ENCODE data around the gene SCG5.
"Not testable (repeated sequence)": the region's sequence is repeated elsewhere in the genome, so short reads cannot be mapped to it uniquely, and the experiment has no call there.

SCG5 gene

DNA sequence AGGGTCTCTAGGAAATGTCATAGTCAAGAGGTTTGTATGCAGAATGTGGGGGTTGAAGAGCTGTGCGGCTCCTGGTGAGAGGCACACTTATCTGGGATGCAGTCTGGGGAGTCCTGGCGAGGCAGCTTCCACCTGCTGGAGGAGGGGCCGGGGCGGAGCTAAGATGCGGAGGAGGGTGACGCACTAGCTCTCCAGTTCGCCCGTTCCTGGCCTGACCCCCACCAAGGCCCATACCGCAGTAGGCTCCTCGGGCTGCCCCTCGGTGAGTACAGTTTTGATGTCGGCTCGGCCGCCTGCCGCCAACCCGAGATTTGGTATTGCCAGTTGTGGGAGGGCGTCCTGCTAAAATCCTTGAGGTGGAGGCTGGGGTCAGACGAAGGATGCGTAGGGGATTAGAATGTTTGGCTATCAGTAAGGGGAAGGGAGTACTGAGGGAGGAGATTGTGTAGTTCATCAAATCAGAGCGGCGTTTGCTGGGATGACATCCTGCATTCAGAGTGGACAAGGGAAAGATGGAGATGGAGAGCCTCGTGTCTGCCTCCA is at the start of gene SCG5:
Gene SCG5, plus strand, starts transcription at position 194 of the 543 bp plus-strand sequence. CDS start 1,883 bp downstream, outside the sequence.
- no peak within 1 kb of the TSS for H3K27ac ChIP-seq (ENCODE audit: low read length)
- H3K4me1 ChIP-seq (ENCODE audit: control insufficient read depth, insufficient read depth, low read length): no peaks in the 10 kb centered on the region; the same call in 1 of the 2 replicates
- no peaks in the 10 kb centered on the region for H3K27me3 ChIP-seq (ENCODE audit: control insufficient read depth, insufficient read depth, low read length)
- peaks cover 8% of the 10 kb centered on the region; the same call in 1 of the 2 replicates for H3K36me3 ChIP-seq (ENCODE audit: control insufficient read depth, insufficient read depth, low read length)
- no CpG with 5 or more reads among the region's 22 CpGs for WGBS (ENCODE audit: insufficient coverage, insufficient read length)
- H3K4me3 ChIP-seq (ENCODE audit: low read length): peak within 1 kb of the TSS; percentile 57; the same call in 1 of the 2 replicates
- no peaks in the 10 kb centered on the region for H3K9me3 ChIP-seq (ENCODE audit: control insufficient read depth, insufficient read depth, low read length)
- peak; percentile 63 for DNase-seq (ENCODE audit: low read depth, low spot score)

GRCh38 chr15:32593151-32593550 is 48.4 kb upstream of the SCG5 start, which contains the start of gene GOLGA8N:
TSS of gene GOLGA8N (plus strand) at chr15:32593456.
- H3K9me3 ChIP-seq (ENCODE audit: control insufficient read depth, insufficient read depth, low read length); H3K27me3 ChIP-seq (ENCODE audit: control insufficient read depth, insufficient read depth, low read length); H3K27ac ChIP-seq (ENCODE audit: low read length); DNase-seq (ENCODE audit: low read depth, low spot score); H3K4me3 ChIP-seq (ENCODE audit: low read length); H3K36me3 ChIP-seq (ENCODE audit: control insufficient read depth, insufficient read depth, low read length); H3K4me1 ChIP-seq (ENCODE audit: control insufficient read depth, insufficient read depth, low read length): not testable (repeated sequence)
- no CpG with 5 or more reads among the region's 8 CpGs for WGBS (ENCODE audit: insufficient coverage, insufficient read length)

DNA sequence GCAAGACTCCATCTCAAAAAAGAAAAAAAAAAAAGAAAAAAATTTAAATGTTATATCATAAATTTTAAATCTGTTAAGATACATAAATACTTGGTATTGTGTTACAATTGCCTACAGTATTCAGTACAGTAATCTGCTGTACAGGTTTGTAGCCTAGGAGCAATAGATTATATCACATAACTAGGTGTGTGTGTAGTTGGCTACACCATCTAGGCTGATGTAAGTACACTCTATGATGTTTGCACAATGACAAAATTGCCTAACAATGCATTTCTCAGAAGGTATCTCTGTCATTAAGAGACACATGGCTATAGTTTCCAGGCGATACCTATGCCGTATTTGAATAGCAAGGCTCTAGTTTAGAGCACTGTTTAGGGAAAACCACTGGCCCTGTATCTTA is 32.0 kb upstream of the SCG5 start:
- no CpG with 5 or more reads among the region's 2 CpGs for WGBS (ENCODE audit: insufficient coverage, insufficient read length)
- DNase-seq (ENCODE audit: low read depth, low spot score): not testable (repeated sequence)

GRCh38 chr15:32610719-32611118 is 30.8 kb upstream of the SCG5 start:
- not testable (repeated sequence) for H3K4me3 ChIP-seq (ENCODE audit: low read length); H3K9me3 ChIP-seq (ENCODE audit: control insufficient read depth, insufficient read depth, low read length); H3K36me3 ChIP-seq (ENCODE audit: control insufficient read depth, insufficient read depth, low read length); H3K27ac ChIP-seq (ENCODE audit: low read length); H3K27me3 ChIP-seq (ENCODE audit: control insufficient read depth, insufficient read depth, low read length); H3K4me1 ChIP-seq (ENCODE audit: control insufficient read depth, insufficient read depth, low read length); DNase-seq (ENCODE audit: low read depth, low spot score)
- no CpG with 5 or more reads among the region's 3 CpGs for WGBS (ENCODE audit: insufficient coverage, insufficient read length)

More for the DNA sequence above, 32.0 kb upstream of the SCG5 start:
- H3K36me3 ChIP-seq (ENCODE audit: control insufficient read depth, insufficient read depth, low read length); H3K27me3 ChIP-seq (ENCODE audit: control insufficient read depth, insufficient read depth, low read length); H3K27ac ChIP-seq (ENCODE audit: low read length); H3K9me3 ChIP-seq (ENCODE audit: control insufficient read depth, insufficient read depth, low read length); H3K4me3 ChIP-seq (ENCODE audit: low read length); H3K4me1 ChIP-seq (ENCODE audit: control insufficient read depth, insufficient read depth, low read length): not testable (repeated sequence)

DNA sequence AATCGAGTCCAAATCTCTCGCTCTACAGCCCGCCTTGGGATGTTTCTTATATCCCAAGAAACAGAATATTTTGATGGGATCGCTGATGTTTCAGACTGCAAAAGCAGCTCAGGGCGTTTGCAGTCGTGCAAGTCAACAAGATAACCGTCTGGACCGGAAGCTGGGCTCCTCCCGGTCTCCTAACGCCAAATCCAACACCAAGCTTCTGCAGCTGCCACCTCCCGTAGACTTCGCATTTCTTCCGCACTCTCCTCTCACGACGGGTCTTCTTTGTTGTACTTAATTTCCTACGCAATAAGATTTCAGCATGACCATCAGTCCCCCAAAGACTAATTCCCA is 26.8 kb upstream of the SCG5 start:
- DNase-seq (ENCODE audit: low read depth, low spot score); H3K4me1 ChIP-seq (ENCODE audit: control insufficient read depth, insufficient read depth, low read length); H3K27ac ChIP-seq (ENCODE audit: low read length); H3K27me3 ChIP-seq (ENCODE audit: control insufficient read depth, insufficient read depth, low read length); H3K9me3 ChIP-seq (ENCODE audit: control insufficient read depth, insufficient read depth, low read length); H3K36me3 ChIP-seq (ENCODE audit: control insufficient read depth, insufficient read depth, low read length): not testable (repeated sequence)
- H3K4me3 ChIP-seq (ENCODE audit: low read length): peak overlapping the region; percentile 51; the same call in 1 of the 2 replicates
- WGBS (ENCODE audit: insufficient coverage, insufficient read length): no CpG with 5 or more reads among the region's 16 CpGs

- H3K9me3 ChIP-seq (ENCODE audit: control insufficient read depth, insufficient read depth, low read length); H3K27ac ChIP-seq (ENCODE audit: low read length); H3K27me3 ChIP-seq (ENCODE audit: control insufficient read depth, insufficient read depth, low read length); H3K4me1 ChIP-seq (ENCODE audit: control insufficient read depth, insufficient read depth, low read length); H3K36me3 ChIP-seq (ENCODE audit: control insufficient read depth, insufficient read depth, low read length): not testable (repeated sequence)
- no CpG with 5 or more reads among the region's 43 CpGs for WGBS (ENCODE audit: insufficient coverage, insufficient read length)
- H3K4me3 ChIP-seq (ENCODE audit: low read length): peak within 1 kb of the TSS; percentile 61; the same call in 1 of the 2 replicates
- peak; percentile 47 for DNase-seq (ENCODE audit: low read depth, low spot score)
Measured at GRCh38 chr15:32615051-32615870, 26.2 kb upstream of the SCG5 start, which contains the start of gene ARHGAP11A. TSS of gene ARHGAP11A (plus strand) at chr15:32615504. CDS start at chr15:32616212, 708 bp downstream.

GRCh38 chr15:32615871-32616426 is 25.6 kb upstream of the SCG5 start:
- H3K27ac ChIP-seq (ENCODE audit: low read length); H3K9me3 ChIP-seq (ENCODE audit: control insufficient read depth, insufficient read depth, low read length); DNase-seq (ENCODE audit: low read depth, low spot score); H3K27me3 ChIP-seq (ENCODE audit: control insufficient read depth, insufficient read depth, low read length); H3K4me1 ChIP-seq (ENCODE audit: control insufficient read depth, insufficient read depth, low read length); H3K36me3 ChIP-seq (ENCODE audit: control insufficient read depth, insufficient read depth, low read length): not testable (repeated sequence)
- WGBS (ENCODE audit: insufficient coverage, insufficient read length): no CpG with 5 or more reads among the region's 24 CpGs
- H3K4me3 ChIP-seq (ENCODE audit: low read length): peak overlapping the region; percentile 61; the same call in 1 of the 2 replicates

GRCh38 chr15:32636410-32636809 is 5.1 kb upstream of the SCG5 start:
- H3K27ac ChIP-seq (ENCODE audit: low read length): no peak overlapping the region
- H3K4me1 ChIP-seq (ENCODE audit: control insufficient read depth, insufficient read depth, low read length): no peaks in the 10 kb centered on the region; the same call in 1 of the 2 replicates
- no peak for DNase-seq (ENCODE audit: low read depth, low spot score)
- H3K4me3 ChIP-seq (ENCODE audit: low read length): no peak overlapping the region
- no peaks in the 10 kb centered on the region for H3K27me3 ChIP-seq (ENCODE audit: control insufficient read depth, insufficient read depth, low read length)
- H3K9me3 ChIP-seq (ENCODE audit: control insufficient read depth, insufficient read depth, low read length): no peaks in the 10 kb centered on the region
- peaks cover 14% of the 10 kb centered on the region; the same call in 1 of the 2 replicates for H3K36me3 ChIP-seq (ENCODE audit: control insufficient read depth, insufficient read depth, low read length)
- WGBS (ENCODE audit: insufficient coverage, insufficient read length): no CpG with 5 or more reads among the region's 3 CpGs

GRCh38 chr15:32636908-32637567 is 4.5 kb upstream of the SCG5 start:
- H3K4me1 ChIP-seq (ENCODE audit: control insufficient read depth, insufficient read depth, low read length): no peaks in the 10 kb centered on the region; the same call in 1 of the 2 replicates

GRCh38 chr15:32637704-32638103 is 3.8 kb upstream of the SCG5 start:
- DNase-seq (ENCODE audit: low read depth, low spot score): no peak
- no peaks in the 10 kb centered on the region for H3K27me3 ChIP-seq (ENCODE audit: control insufficient read depth, insufficient read depth, low read length)
- no peak overlapping the region for H3K27ac ChIP-seq (ENCODE audit: low read length)
- no peaks in the 10 kb centered on the region for H3K9me3 ChIP-seq (ENCODE audit: control insufficient read depth, insufficient read depth, low read length)
- no peak overlapping the region for H3K4me3 ChIP-seq (ENCODE audit: low read length)
- no peaks in the 10 kb centered on the region; the same call in 1 of the 2 replicates for H3K4me1 ChIP-seq (ENCODE audit: control insufficient read depth, insufficient read depth, low read length)
- WGBS (ENCODE audit: insufficient coverage, insufficient read length): no CpG with 5 or more reads among the region's 1 CpG
- H3K36me3 ChIP-seq (ENCODE audit: control insufficient read depth, insufficient read depth, low read length): peaks cover 14% of the 10 kb centered on the region; the same call in 1 of the 2 replicates

More at GRCh38 chr15:32636908-32637567, 4.5 kb upstream of the SCG5 start:
- WGBS (ENCODE audit: insufficient coverage, insufficient read length): no CpG with 5 or more reads among the region's 8 CpGs
- Histone ChIP-seq H3K27ac (ENCODE audit: low read length) (no peak overlapping the region), H3K36me3 (ENCODE audit: control insufficient read depth, insufficient read depth, low read length) (peaks cover 14% of the 10 kb centered on the region; the same call in 1 of the 2 replicates), H3K9me3 (ENCODE audit: control insufficient read depth, insufficient read depth, low read length) (no peaks in the 10 kb centered on the region), H3K4me3 (ENCODE audit: low read length) (no peak overlapping the region), H3K27me3 (ENCODE audit: control insufficient read depth, insufficient read depth, low read length) (no peaks in the 10 kb centered on the region)
- DNase-seq (ENCODE audit: low read depth, low spot score): no peak
